MM.1S (cell line): Measurements from ENCODE around the gene NFATC3.

Source experiments
- DNase-seq: peaks from one replicate; pipeline ENCODE4 v3.0.0-alpha.2; 2015
- H2AFZ ChIP-seq: fragments of 300-600 bp; sonication (generic); 2 replicates; pipeline ENCODE4 v1.6.0; 2016; ENCODE audit warnings: antibody characterized with exemption, low read length
- H3F3A ChIP-seq: fragments of 300-600 bp; sonication (generic); 2 replicates; pipeline ENCODE4 v1.6.1; 2016; ENCODE audit warnings: mild to moderate bottlenecking, antibody characterized with exemption, low read length, moderate library complexity, mixed read lengths; ENCODE audit not compliant: insufficient read depth
- H3K27ac ChIP-seq: fragments of 300-600 bp; sonication (generic); 2 replicates; pipeline ENCODE4 v1.5.1; 2016; ENCODE audit warnings: mild to moderate bottlenecking, low read length
- H3K27me3 ChIP-seq: fragments of 300-600 bp; sonication (generic); replicated peaks from 2 replicates; pipeline ENCODE4 v1.6.0; 2016; ENCODE audit warnings: low read length; ENCODE audit not compliant: insufficient read depth
- H3K36me3 ChIP-seq: fragments of 300-600 bp; sonication (generic); replicated peaks from 2 replicates; pipeline ENCODE4 v1.6.1; 2016; ENCODE audit warnings: mild to moderate bottlenecking, low read length, mixed read lengths; ENCODE audit not compliant: insufficient read depth
- H3K4me1 ChIP-seq: fragments of 300-600 bp; sonication (generic); 2 replicates; pipeline ENCODE4 v1.6.1; 2016; ENCODE audit warnings: low read length, mixed read lengths
- H3K4me2 ChIP-seq: fragments of 300-600 bp; sonication (generic); 2 replicates; pipeline ENCODE4 v1.6.0; 2016; ENCODE audit warnings: low read depth, low read length
- H3K4me3 ChIP-seq: fragments of 300-600 bp; sonication (generic); 2 replicates; pipeline ENCODE4 v1.5.1; 2016; ENCODE audit warnings: low read length, mixed read lengths
- H3K79me2 ChIP-seq: fragments of 300-600 bp; sonication (generic); 2 replicates; pipeline ENCODE4 v1.6.1; 2016; ENCODE audit warnings: mixed run types, low read length, mixed read lengths
- H3K9ac ChIP-seq: fragments of 300-600 bp; sonication (generic); 2 replicates; pipeline ENCODE4 v1.6.1; 2016; ENCODE audit warnings: low read length, mixed read lengths
- H3K9me2 ChIP-seq: fragments of 300-600 bp; sonication (generic); replicated peaks from 2 replicates; pipeline ENCODE4 v1.6.1; 2016; ENCODE audit warnings: mild to moderate bottlenecking, low read length, mixed read lengths; ENCODE audit not compliant: insufficient read depth
- H3K9me3 ChIP-seq: fragments of 300-600 bp; sonication (generic); replicated peaks from 2 replicates; pipeline ENCODE4 v1.6.1; 2016; ENCODE audit warnings: mild to moderate bottlenecking, low read length, mixed read lengths; ENCODE audit not compliant: insufficient read depth
- H4K20me1 ChIP-seq: fragments of 300-600 bp; sonication (generic); 2 replicates; pipeline ENCODE4 v1.6.1; 2016; ENCODE audit warnings: mild to moderate bottlenecking, low read length, moderate library complexity, mixed read lengths; ENCODE audit not compliant: insufficient read depth
- EZH2 ChIP-seq: fragments of 300-600 bp; sonication (generic); optimal IDR thresholded peaks from 2 replicates; pipeline ENCODE3; 2017; ENCODE audit warnings: low read depth, mild to moderate bottlenecking, antibody characterized with exemption, low read length, mixed read lengths
- EZH2phosphoT487 ChIP-seq: fragments of 300-600 bp; sonication (generic); IDR thresholded peaks from 2 replicates; pipeline ENCODE4 v1.6.1; 2018; ENCODE audit warnings: antibody characterized with exemption, low read length
- TF ChIP-seq, protein P1 (sequence below): fragments of 300-600 bp; sonication (generic); IDR thresholded peaks from 2 replicates; pipeline ENCODE4 v1.5.1; 2016; ENCODE audit warnings: antibody characterized with exemption, low read length, mixed read lengths

NFATC3 gene

DNA sequence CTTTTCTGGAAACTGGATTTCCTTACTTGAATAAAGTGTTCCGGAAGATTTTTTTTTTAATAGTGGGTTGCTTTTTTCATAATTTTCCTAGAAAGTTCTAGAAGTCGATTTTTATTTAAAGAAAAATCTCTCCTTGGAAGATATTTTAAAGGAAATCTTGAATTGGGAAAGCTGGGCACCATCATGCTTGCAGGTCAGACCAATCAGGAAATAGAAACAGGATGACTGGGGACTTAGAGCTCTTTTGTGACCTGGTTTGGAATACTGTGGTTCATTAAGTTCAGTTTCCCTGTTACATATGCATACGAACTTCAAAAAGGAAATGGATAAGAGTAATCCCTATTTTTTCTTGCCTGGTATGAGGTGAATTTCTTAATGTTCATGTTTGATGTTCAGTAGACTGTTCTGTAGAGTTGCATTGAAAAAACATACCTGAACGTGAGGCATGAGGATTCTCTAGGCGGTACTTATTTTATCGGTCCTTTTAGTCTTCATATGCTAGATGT is 1.2 kb downstream of the NFATC3 start:
- peaks cover 57% of the 10 kb centered on the region for H3K79me2 ChIP-seq
- peak overlapping the region; percentile 92 for H3K4me2 ChIP-seq
- peaks cover 31% of the 10 kb centered on the region for H3F3A ChIP-seq
- DNase-seq: peak; percentile 22
- TF ChIP-seq, protein P1, sequence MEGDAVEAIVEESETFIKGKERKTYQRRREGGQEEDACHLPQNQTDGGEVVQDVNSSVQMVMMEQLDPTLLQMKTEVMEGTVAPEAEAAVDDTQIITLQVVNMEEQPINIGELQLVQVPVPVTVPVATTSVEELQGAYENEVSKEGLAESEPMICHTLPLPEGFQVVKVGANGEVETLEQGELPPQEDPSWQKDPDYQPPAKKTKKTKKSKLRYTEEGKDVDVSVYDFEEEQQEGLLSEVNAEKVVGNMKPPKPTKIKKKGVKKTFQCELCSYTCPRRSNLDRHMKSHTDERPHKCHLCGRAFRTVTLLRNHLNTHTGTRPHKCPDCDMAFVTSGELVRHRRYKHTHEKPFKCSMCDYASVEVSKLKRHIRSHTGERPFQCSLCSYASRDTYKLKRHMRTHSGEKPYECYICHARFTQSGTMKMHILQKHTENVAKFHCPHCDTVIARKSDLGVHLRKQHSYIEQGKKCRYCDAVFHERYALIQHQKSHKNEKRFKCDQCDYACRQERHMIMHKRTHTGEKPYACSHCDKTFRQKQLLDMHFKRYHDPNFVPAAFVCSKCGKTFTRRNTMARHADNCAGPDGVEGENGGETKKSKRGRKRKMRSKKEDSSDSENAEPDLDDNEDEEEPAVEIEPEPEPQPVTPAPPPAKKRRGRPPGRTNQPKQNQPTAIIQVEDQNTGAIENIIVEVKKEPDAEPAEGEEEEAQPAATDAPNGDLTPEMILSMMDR: no peak
- TF ChIP-seq EZH2phosphoT487 (no peak), EZH2 (no peak)
- no peaks in the 10 kb centered on the region for H3K27me3 ChIP-seq
- peak overlapping the region; percentile 88 for H3K9ac ChIP-seq
- H3K4me3 ChIP-seq: peak overlapping the region; percentile 71
- H3K27ac ChIP-seq: peak overlapping the region; percentile 86; the same call in 1 of the 2 replicates
- H3K36me3 ChIP-seq: no peaks in the 10 kb centered on the region
- peak overlapping the region; percentile 83; the same call in 1 of the 2 replicates for H2AFZ ChIP-seq
- peaks cover 32% of the 10 kb centered on the region for H3K4me1 ChIP-seq
- no peaks in the 10 kb centered on the region for H3K9me3 ChIP-seq
- no peaks in the 10 kb centered on the region for H3K9me2 ChIP-seq
- peaks cover 3% of the 10 kb centered on the region; the same call in 1 of the 2 replicates for H4K20me1 ChIP-seq

GRCh38 chr16:68086860-68087268 is 1.7 kb downstream of the NFATC3 start:
- H3K27me3 ChIP-seq: no peaks in the 10 kb centered on the region
- H4K20me1 ChIP-seq: peaks cover 3% of the 10 kb centered on the region; the same call in 1 of the 2 replicates
- H2AFZ ChIP-seq: no peak overlapping the region
- H3K4me2 ChIP-seq: peak overlapping the region; percentile 92
- H3K4me1 ChIP-seq: peaks cover 37% of the 10 kb centered on the region
- H3K9me2 ChIP-seq: no peaks in the 10 kb centered on the region
- H3K9ac ChIP-seq: peak overlapping the region; percentile 88
- TF ChIP-seq EZH2 (no peak), EZH2phosphoT487 (no peak)
- TF ChIP-seq, protein P1: no peak
- peaks cover 62% of the 10 kb centered on the region for H3K79me2 ChIP-seq
- DNase-seq: no peak
- H3K27ac ChIP-seq: peak overlapping the region; percentile 86; the same call in 1 of the 2 replicates
- peak overlapping the region; percentile 71 for H3K4me3 ChIP-seq
- peaks cover 31% of the 10 kb centered on the region for H3F3A ChIP-seq
- no peaks in the 10 kb centered on the region for H3K36me3 ChIP-seq
- H3K9me3 ChIP-seq: no peaks in the 10 kb centered on the region

- peak overlapping the region; percentile 88; the same call in 1 of the 2 replicates for H3K9ac ChIP-seq
These were observed 2.5 kb downstream of the NFATC3 start for GRCh38 chr16:68087688-68088087.

More at GRCh38 chr16:68087688-68088087, 2.5 kb downstream of the NFATC3 start:
- H3K27me3 ChIP-seq: no peaks in the 10 kb centered on the region
- peaks cover 70% of the 10 kb centered on the region for H3K79me2 ChIP-seq
- no peak overlapping the region for H3K27ac ChIP-seq
- H3K4me3 ChIP-seq: peak overlapping the region; percentile 71
- H2AFZ ChIP-seq: no peak overlapping the region
- H4K20me1 ChIP-seq: peaks cover 6% of the 10 kb centered on the region; the same call in 1 of the 2 replicates
- H3K36me3 ChIP-seq: no peaks in the 10 kb centered on the region
- peaks cover 34% of the 10 kb centered on the region for H3K4me1 ChIP-seq
- no peaks in the 10 kb centered on the region for H3K9me2 ChIP-seq
- H3K4me2 ChIP-seq: peak overlapping the region; percentile 92
- H3F3A ChIP-seq: peaks cover 31% of the 10 kb centered on the region
- TF ChIP-seq EZH2 (no peak), EZH2phosphoT487 (no peak)
- TF ChIP-seq, protein P1: no peak
- H3K9me3 ChIP-seq: no peaks in the 10 kb centered on the region
- no peak for DNase-seq
